HG03066 (cell line): ENCODE measurements around the gene ELAVL1.

Experiments
- ATAC-seq: cut with Tn5 transposase; IDR thresholded peaks from one replicate; pipeline ENCODE4 v1.9.1; 2021; ENCODE audit warnings: low read depth; ENCODE audit not compliant: unreplicated experiment

The ELAVL1 gene

DNA sequence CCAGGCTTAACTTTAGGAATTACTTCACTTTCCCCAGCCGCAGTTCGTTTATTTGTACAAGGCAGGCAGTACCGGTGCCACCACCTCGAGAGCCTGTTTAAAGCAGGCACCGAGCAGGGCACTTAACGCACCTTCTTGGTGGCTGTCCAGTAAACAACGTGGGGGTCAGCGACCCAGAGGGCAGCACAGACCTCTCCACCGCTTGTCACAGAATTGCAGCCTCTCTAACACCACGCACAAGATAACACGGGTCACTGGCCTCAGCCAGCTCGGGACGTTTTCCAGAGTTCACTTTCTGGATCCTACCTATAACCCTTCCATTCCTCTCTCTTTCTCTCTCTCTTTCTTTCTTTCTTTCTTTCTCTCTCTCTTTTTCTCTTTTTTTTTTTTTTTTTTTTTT is 16.8 kb upstream of the ELAVL1 start:
- no peak for ATAC-seq

DNA sequence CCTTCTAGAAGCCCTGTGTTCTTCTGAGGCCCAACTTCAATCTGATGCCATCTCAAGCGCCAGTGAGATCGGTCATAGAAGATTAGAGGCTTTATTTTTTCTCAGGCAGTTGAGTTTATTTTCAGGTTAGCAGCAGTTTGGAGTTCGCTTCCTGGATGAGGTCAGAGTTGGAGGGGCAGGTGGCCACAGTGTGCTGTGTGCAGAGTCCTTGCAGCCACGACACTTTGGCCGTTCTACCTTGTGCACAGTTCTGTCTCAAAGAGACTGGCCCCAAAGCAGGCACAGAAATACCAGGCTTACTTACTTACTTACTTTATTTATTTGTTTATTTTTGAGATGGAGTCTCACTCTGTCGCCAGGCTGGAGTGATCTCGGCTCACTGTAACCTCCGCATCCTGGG is 15.9 kb upstream of the ELAVL1 start:
- no peak for ATAC-seq

DNA sequence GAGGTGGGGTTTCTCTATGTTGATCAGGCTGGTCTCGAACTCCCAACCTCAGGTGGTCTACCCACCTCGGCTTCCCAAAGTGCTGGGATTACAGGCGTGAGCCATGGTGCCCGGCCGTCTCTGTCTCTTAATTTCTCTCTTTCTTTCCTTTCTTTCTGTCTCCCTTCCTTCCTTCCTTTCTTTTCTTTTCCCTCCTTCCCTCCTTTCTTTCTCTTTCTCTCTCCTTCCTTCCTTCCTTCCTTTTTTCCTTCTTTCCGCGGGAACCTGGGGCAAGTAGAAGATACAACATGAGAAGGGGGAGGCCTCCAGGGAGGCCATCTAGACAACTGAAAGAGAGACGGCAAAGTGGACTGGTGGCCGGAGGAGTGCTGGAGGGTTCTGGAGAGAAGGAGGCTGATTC is 15.2 kb upstream of the ELAVL1 start:
- ATAC-seq: no peak

DNA sequence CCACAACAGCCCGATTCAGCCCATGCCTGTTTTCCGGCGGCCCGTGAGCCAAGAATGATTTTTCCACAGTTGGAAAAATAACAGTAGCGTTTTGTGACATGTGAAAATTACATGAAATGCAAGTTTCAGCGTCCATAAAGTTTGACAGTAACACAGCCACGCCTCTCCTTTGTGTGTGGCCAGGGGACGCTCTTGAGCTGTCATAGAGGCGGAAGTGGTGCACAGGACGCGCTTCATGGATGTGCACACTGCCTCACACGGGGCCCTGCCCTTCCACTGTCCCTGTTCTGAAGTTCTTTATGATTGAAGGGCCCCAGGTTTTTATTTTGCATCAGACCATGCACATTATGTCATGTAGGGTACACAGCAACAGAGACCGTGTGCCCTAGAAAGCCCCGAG is 12.4 kb upstream of the ELAVL1 start:
- ATAC-seq: no peak

DNA sequence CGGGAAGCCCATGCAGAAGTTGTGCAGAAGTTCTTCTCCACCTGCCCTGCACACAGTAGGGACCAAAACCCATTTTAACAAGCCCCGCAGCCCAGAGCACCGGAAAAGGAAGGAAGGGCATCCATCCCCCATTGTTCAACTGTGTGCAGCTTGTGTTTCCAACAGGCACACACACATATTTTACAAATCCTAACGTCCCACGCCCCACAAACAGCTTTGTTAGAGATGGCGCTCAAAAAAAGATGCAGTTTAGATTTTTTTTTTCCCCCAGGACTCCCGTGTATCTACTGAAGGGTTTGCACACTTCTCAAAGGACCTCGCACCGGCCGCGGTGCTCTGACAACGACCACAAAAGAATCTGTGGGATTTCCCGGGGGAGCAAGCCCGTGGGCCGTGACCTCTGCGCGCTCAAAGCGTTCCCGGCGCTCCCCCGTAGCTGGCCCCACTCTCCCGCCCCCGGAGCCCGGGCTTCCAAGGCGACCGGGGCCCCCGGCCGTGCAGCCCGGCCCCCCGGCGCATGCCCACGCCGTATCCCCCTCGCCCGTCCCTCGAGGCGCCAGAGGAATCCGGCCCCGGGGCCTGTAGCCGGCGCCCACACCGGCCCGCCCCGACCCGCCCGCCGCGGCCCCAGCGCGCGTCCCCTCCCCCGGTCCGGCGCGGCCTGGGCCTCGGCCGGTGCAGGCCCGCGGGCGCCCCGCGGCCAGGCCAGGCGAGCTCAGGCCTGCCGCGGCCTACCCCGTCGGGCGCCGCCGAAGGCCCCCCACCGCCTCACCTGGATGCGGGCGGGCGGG is 523 bp downstream of the ELAVL1 start:
- ATAC-seq: peak; percentile 21

DNA sequence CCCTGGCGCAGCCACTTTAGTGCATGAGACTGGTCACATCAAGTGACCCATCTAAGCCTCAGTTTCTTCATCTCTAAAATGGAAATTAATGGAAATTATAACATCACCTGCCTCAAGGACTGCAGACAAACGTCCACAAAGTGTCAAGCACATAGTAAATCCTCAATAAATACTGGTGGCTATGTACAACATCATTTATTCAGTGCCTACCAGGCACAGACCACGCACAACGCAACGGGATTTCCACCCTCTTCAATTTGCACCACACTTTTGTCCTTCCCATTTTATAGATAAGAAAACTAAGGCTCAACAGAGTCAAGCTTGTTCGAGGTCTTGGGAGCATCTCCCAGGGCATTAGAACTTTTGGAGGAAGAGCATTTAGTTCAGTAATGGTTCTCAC is 1.4 kb downstream of the ELAVL1 start:
- no peak for ATAC-seq

DNA sequence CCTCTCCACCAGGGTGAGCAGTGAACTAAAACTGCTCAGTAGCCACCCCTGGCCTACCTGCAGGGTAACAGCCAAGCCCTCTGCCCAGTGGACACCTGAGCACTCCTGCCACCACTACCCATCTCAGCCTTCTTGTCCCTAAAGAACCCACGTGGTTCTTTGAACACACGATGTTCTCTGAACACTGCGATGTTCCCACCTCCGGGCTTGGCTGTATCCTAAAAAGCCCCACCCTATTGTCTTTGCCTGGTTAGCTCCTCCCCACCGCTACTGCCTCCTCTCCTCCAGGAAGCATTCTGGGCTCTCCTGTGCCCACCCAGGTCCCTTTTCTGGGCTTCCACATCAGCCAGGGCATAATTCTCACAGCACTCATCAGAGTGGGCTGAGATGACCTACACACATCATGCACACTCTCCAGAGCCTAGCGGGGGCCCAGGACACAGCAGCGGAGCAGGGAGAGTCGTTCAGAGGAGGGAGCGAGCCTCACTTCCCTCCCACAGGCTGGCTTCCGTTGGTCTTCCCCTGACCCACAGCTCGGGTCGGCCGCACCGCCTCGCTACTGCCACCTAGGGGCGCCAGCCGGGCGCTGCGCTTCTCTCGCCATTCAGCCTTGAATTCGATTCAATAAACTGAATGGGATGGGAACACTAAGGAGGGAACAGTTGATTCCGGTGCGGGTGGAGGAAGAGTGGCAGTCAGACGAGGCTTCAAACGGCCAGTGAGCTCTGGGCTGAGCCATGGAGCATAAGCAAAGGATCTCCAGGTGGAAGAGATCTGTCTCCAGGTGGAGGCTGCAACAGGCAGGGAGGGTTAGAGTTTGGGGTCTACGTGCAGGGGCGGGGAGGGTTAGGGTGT is 3.2 kb downstream of the ELAVL1 start:
- ATAC-seq: no peak

DNA sequence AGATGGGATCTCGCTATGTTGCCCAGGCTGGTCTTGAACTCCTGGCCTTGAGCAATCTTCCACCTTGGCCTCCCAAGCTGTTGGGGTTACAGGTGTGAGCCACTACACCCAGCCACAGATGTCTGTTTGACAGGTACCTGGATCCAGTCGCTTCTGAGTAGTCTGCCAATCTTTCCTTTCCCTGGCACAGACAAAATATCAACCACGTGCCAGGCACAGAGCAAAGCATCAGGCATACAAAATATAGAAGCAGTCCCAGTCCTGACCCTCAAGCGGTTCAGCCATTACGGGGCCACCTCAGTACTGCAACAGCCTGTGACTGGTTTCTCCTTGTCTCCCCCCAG is 3.8 kb downstream of the ELAVL1 start:
- no peak for ATAC-seq

DNA sequence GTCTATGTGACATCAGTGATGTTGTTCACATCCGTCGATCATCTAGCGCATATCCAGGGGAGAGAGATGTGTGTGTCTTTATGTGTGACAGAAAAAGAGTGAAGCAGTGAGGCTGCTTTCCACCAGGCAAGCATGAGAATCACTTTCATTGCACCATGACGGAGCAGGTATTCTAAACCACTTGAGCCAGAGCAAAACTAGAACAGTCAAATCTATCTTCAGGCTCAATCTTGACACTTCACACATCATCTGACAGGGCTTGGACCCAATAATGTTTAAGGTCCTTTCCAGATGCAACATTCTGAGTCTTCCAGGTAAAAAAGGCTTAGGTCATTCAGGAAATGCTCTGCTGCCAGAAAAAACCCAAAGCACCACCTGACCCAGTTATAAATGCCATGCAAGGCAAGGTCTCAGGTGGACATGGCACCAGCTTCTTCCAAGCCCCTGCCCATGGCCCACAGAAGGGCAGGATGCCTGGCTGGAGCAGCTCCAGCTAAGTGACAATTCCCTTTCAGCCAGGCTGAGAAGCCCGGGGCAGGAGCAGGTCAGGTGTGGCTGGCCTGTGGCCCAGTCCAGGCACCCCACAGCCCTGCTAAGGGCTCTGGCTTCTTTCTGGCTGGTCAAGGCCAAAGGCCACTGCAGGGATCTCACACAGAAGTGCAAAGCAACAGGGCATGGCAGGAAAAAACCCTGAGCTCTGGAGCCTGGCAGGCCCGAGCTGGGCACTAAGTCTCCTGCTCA is 5.0 kb downstream of the ELAVL1 start:
- ATAC-seq: no peak

DNA sequence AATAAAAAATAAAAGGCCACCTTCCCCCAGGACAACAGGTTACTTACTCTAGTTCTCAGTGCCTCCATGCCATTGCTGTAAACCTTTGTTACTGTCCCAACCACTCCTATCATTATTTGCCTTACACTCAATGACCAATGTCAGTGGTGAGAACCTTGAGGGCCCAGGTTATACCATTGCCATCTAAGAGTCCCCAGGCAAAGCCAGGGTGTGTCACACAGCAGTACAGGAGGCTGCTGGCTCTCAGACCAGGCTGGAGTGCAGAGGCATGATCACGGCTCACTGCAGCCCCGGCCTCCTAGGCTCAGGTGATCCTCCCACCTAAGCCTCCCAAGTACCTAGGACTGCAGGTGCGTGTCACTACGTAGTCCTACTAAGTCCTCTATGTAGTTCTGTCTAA is 6.1 kb downstream of the ELAVL1 start:
- ATAC-seq: no peak

DNA sequence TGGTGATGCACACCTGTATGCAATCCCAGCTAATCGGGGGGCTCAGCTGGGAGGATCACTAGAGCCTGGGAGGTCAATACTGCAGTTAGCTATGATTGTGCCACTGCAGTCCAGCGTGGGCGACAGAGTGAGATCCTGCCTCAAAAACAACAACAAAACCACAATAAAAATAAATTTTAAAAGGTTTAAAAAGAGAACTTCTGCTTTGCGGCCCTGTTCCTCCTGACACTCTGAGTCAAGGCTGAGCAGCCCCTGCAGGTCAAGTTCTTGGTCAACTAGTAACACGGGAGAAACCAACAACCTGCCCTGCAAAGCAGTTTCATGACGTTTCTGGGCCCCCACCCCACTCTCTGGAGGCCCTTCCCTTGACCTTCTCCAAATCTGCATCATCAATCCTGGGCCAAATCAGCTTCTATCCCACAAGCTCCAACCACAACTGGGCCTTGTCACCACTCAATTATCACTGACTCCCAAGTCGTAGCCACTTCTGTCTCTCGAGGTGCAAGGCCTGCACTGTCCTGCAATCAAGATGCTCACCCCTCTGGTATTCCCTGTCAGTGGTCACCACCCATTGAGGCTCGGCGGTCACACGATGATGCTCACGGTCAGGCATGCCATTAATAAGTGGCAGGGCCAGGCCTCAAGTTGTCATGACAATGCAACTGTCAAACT is 7.5 kb downstream of the ELAVL1 start:
- ATAC-seq: no peak

DNA sequence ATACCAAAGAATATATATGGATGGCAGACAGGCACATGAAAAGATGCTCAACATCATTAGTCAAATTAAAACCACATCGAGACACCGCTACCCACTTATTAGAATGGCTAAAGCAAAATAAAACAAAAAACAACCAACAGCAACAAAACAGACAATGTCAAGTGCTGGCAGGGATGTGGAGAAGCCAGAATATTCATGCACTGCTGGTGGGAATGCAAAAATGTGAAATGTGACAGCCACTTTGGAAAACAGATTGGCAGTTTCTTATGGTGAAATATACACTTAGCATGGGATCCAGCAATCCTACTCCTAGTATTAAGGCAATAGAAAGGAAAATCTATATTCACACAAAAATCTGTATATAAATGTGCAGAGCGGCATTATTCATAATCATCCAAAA is 8.6 kb downstream of the ELAVL1 start:
- no peak for ATAC-seq

DNA sequence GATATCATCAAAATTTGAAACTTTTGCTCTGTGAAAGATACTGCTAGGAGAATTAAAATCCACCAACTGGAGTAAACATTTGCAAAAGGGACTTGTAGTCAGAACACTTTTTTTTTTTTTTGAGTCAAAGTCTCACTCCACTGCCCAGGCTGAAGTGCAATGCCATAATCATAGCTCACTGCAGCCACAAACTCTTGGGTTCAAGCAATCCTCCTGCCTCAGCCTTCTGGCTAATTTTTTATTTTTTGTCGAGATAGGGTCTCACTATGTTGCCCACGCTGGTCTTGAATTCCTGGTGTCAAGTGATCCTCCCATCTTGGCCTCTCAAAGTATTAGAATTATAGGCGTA is 9.7 kb downstream of the ELAVL1 start:
- ATAC-seq: no peak

DNA sequence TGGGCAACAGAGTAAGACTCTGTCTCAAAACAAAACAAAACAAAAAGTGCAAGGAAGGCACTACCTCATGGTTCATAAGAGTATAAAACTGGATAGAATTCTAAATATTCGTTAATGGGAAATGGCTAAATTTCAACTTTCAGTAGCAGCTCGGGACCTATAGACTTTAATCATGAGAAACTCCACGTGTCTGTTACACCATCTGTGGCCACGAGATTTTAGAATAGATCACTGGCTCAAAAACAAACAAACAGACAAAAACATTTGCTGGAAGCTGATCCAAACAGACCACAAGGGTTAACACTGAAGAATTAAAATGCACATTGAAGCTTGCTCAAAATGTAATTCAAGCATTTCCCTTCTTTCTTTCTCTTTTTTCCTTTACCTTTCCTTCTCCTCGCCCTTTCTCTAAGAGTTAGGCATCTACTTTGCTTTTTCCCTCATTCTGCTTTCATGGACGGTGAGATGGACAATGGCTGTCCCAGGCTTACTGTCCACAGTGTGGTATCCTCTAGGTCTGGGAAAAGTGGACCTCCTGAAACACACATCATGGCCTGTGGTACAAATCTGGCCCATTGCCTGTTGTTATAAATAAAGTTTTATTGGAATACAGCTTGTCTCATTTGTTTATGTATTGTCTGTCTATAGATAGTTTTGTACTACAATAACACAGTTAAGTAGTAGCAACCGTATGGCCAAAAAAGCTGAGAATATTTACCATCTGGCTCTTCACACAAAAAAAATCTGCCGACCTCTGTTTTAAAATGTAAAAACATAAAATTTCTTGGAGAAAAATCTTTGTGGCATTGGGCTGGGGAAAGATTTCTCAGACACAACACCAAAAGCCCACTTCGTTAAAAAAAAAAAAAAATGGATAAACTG is 10.3 kb downstream of the ELAVL1 start:
- ATAC-seq: no peak

DNA sequence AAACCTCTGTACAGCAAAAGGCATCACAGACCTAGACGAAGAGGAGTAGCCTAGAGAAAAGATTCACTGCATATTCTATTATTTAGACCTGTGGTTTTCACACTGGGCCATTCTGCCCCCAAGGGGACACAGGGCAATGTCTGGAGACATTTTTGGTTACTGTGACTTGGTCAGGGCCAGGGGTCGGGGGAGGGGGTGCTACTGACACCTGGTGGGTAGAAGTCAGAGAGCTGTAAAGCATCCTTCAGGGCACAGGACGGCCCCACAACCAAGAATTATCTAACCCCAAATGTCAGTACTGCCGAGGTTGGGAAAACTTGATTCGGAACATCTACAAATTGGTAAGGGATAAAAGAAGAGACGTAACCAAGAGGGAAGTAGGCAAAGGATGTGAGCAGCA is 11.3 kb downstream of the ELAVL1 start:
- no peak for ATAC-seq

DNA sequence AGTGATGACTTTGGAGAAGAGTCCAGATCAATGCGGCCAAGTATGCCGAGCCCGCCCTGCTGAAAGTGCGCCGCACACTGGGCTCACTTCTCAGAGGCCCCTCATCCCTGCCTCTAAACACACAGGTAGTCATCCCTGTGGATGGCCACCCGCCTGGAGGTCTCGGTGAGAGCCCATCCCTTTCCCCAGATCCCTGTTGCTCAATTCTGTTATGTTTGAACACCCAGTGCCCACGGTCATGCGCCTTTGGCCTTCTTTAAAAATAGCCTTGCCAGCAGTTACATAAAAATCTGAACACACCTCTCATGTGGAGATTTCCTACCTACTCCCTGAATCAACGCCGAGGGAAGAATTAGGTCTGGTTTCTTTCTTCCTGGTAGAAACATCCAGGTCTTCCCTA is 11.9 kb downstream of the ELAVL1 start:
- ATAC-seq: no peak

DNA sequence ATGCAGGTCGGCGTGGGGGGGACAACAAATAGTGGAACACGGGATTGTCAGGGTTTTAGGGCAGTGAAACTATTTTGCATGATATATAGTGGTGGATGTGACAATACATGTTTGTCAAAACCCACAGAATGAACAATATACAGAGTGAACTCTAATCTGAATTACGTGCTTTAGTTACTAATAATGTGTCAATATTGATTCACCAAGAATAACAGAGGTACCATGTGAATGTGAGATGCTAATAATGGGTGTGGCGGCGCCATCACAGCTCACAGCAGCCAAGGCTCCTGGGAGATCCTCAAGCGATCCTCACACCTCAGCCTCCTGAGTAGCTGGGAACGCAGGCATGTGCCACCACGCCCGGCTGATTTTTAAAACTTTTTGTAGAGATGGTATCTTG is 12.9 kb downstream of the ELAVL1 start:
- no peak for ATAC-seq

DNA sequence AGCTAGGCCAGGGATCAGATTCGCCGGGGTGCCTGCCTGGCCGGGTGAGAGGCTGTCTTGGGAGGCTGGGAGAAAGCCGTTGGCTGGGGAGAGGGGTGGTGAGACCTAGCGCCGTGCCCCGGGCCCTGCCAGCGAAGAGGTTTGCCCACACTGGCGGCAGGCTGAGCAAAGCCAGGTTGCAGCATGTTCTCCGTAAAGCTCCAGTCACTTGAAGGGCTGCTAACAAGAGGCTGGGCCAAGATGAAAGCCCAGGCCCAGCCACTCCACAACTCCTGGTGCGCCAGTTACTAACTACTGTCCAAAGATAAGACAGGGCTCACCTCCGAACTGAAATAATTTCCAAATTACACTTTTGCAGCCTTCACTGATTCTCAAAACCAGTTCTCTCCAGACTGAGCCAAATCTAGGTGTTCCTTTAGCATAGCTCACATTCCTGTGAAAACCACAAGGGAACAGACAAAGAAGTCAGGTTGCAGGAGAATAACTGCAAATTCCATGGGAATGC is 16.3 kb downstream of the ELAVL1 start:
- no peak for ATAC-seq

DNA sequence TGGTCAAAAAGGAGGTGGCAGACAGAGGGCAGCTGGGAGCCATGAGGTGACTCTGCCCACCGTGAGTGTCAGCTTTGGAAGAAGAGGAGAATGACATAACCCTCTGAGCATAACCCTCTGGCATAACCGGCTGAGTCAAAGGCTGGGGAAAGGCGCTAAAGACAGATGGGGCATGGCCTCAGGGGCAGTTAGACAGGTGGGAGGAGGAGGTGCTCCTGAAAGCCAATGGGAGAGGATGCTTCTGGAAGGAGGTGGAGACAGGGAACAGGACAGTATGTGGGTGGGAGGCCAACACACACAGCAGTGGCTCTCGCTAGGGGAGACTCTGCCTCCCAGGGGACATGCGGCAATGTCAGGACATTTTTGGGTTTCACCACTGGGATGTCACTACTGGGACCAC is 17.1 kb downstream of the ELAVL1 start:
- no peak for ATAC-seq
